ENCODE results near the gene PLAGL2.

DNA sequence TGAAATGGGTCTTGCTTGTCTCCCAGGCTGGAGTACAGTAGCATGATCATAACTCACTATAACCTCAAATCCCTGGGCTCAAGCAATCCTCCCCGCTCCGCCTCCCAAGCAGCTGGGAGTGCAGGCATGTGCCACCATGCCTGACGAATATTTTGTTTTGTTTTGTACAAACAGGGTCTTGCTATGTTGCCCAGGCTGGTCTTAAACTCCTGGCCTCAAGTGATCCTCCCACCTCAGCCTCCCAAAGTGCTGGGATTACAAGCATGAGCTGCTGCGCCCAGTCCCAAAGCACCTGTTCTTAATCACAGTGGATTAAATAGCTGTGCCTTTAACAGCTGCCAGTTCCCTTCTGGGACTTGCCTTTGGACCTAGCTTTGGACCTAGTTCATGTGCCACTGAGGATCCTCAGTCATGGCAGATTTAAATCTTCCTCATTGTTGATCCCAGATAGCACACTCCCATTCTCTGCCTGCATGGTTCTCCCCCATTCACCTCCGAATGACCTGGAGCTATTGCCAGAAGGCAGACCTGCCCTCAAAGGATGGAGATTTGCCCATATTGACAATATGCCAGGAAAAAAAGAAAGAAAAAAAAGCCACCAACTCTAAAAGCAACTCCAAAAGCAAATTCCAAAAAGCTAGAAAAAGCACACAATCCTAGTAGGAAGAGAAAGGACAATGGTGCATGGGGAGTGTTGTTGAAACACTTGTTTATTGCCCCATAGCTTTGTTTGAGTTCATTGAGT lies 10.8 kb upstream of the PLAGL2 start:
- no peak for TF ChIP-seq EZH2phosphoT487 (IDR thresholded peaks at IDR 0.05; ENCODE audit: low read depth)
- TF ChIP-seq, protein P1, sequence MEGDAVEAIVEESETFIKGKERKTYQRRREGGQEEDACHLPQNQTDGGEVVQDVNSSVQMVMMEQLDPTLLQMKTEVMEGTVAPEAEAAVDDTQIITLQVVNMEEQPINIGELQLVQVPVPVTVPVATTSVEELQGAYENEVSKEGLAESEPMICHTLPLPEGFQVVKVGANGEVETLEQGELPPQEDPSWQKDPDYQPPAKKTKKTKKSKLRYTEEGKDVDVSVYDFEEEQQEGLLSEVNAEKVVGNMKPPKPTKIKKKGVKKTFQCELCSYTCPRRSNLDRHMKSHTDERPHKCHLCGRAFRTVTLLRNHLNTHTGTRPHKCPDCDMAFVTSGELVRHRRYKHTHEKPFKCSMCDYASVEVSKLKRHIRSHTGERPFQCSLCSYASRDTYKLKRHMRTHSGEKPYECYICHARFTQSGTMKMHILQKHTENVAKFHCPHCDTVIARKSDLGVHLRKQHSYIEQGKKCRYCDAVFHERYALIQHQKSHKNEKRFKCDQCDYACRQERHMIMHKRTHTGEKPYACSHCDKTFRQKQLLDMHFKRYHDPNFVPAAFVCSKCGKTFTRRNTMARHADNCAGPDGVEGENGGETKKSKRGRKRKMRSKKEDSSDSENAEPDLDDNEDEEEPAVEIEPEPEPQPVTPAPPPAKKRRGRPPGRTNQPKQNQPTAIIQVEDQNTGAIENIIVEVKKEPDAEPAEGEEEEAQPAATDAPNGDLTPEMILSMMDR (IDR thresholded peaks at IDR 0.05; ENCODE audit: low read depth, low read length) = no peak
